H9 (cell line): ENCODE data around the gene SAG. TPM values are rescaled to one million over a fixed set of nuclear protein-coding genes. Genes with fewer than 3 reads are reported as not detected.

Source experiments
- DNase-seq: peaks from one replicate; pipeline ENCODE4 v3.0.0-alpha.2; 2017
- H2AFZ ChIP-seq: one replicate; pipeline ENCODE4 v1.6.1; 2013; ENCODE audit warnings: mild to moderate bottlenecking, low read length, control low read depth, moderate library complexity
- H2AK5ac ChIP-seq: 2 replicates; pipeline ENCODE4 v1.6.1; 2013; ENCODE audit warnings: low read length, control low read depth, mixed read lengths; ENCODE audit not compliant: insufficient read length
- H2BK120ac ChIP-seq: one replicate; pipeline ENCODE4 v1.6.1; 2013; ENCODE audit warnings: low read depth, mild to moderate bottlenecking, low read length, control low read depth, inconsistent platforms; ENCODE audit not compliant: poor library complexity, severe bottlenecking
- H2BK12ac ChIP-seq: 2 replicates; pipeline ENCODE4 v1.6.1; 2013; ENCODE audit warnings: low read length, control low read depth, mixed read lengths, low read depth; ENCODE audit not compliant: insufficient read length
- H2BK15ac ChIP-seq: 2 replicates; pipeline ENCODE4 v1.6.1; 2013; ENCODE audit warnings: low read depth, low read length, control low read depth
- H2BK20ac ChIP-seq: one replicate; pipeline ENCODE4 v1.6.1; 2013; ENCODE audit warnings: low read depth, mild to moderate bottlenecking, low read length, control low read depth, inconsistent platforms; ENCODE audit not compliant: poor library complexity, severe bottlenecking
- H2BK5ac ChIP-seq: 2 replicates; pipeline ENCODE4 v1.6.1; 2013; ENCODE audit warnings: low read length, control low read depth, mixed read lengths; ENCODE audit not compliant: insufficient read length
- H3K14ac ChIP-seq: 2 replicates; pipeline ENCODE4 v1.6.1; 2013; ENCODE audit warnings: low read length, control low read depth; ENCODE audit not compliant: insufficient read depth
- H3K18ac ChIP-seq: 2 replicates; pipeline ENCODE4 v1.6.1; 2013; ENCODE audit warnings: low read depth, mild to moderate bottlenecking, mixed read lengths, low read length, control low read depth; ENCODE audit not compliant: insufficient read length
- H3K23ac ChIP-seq: 2 replicates; pipeline ENCODE4 v1.6.1; 2013; ENCODE audit warnings: low read length, control low read depth, mixed read lengths, low read depth; ENCODE audit not compliant: insufficient read length
- H3K23me2 ChIP-seq: 2 replicates; pipeline ENCODE4 v1.6.1; 2013; ENCODE audit warnings: low read depth, mild to moderate bottlenecking, mixed read lengths, low read length, control low read depth; ENCODE audit not compliant: insufficient read length, poor library complexity, severe bottlenecking
- H3K27ac ChIP-seq: 2 replicates; pipeline ENCODE4 v1.5.1; 2013; ENCODE audit warnings: low read length, control low read depth, mixed read lengths, low read depth; ENCODE audit not compliant: insufficient read length
- H3K27me3 ChIP-seq: 2 replicates; pipeline ENCODE4 v1.6.1; 2013; ENCODE audit warnings: low read length, control low read depth, inconsistent platforms; ENCODE audit not compliant: insufficient read depth
- H3K4ac ChIP-seq: 2 replicates; pipeline ENCODE4 v1.6.1; 2013; ENCODE audit warnings: low read depth, mild to moderate bottlenecking, control low read depth, inconsistent platforms, low read length, moderate library complexity
- H3K4me1 ChIP-seq: 2 replicates; pipeline ENCODE4 v1.6.1; 2013; ENCODE audit warnings: low read length, control low read depth, inconsistent platforms; ENCODE audit not compliant: insufficient read depth
- H3K4me2 ChIP-seq: 2 replicates; pipeline ENCODE4 v1.6.1; 2013; ENCODE audit warnings: low read length, control low read depth, mixed read lengths; ENCODE audit not compliant: insufficient read length, insufficient read depth
- H3K56ac ChIP-seq: 2 replicates; pipeline ENCODE4 v1.6.1; 2013; ENCODE audit warnings: low read depth, mild to moderate bottlenecking, mixed read lengths, low read length, control low read depth; ENCODE audit not compliant: insufficient read length
- H3K79me1 ChIP-seq: 2 replicates; pipeline ENCODE4 v1.6.1; 2013; ENCODE audit warnings: low read depth, mild to moderate bottlenecking, moderate library complexity, low read length, control low read depth, inconsistent platforms; ENCODE audit not compliant: insufficient read depth, poor library complexity, severe bottlenecking
- H3K79me2 ChIP-seq: 2 replicates; pipeline ENCODE4 v1.6.1; 2013; ENCODE audit warnings: low read length, control low read depth, inconsistent platforms; ENCODE audit not compliant: insufficient read depth
- H3K9ac ChIP-seq: 2 replicates; pipeline ENCODE4 v1.6.1; 2013; ENCODE audit warnings: low read length, control low read depth, mixed read lengths; ENCODE audit not compliant: insufficient read length; ENCODE audit errors: extremely low read depth
- H3K9me3 ChIP-seq: one replicate; pipeline ENCODE4 v1.6.1; 2013; ENCODE audit warnings: low read depth, low read length, inconsistent platforms; ENCODE audit not compliant: control insufficient read depth
- H3T11ph ChIP-seq: one replicate; pipeline ENCODE4 v1.6.1; 2013; ENCODE audit warnings: mild to moderate bottlenecking, low read length, control low read depth, inconsistent platforms
- H4K20me1 ChIP-seq: one replicate; pipeline ENCODE4 v1.6.1; 2013; ENCODE audit not compliant: control insufficient read depth, insufficient read length, insufficient read depth
- H4K5ac ChIP-seq: 2 replicates; pipeline ENCODE4 v1.6.1; 2013; ENCODE audit warnings: low read depth, mild to moderate bottlenecking, mixed read lengths, low read length, control low read depth; ENCODE audit not compliant: insufficient read length
- H4K8ac ChIP-seq: replicated peaks from 2 replicates; pipeline ENCODE4 v1.6.1; 2013; ENCODE audit warnings: low read length, control low read depth, mixed read lengths, low read depth; ENCODE audit not compliant: insufficient read length
- H4K91ac ChIP-seq: 2 replicates; pipeline ENCODE4 v1.6.1; 2013; ENCODE audit warnings: low read depth, mild to moderate bottlenecking, moderate library complexity, mixed read lengths, low read length, control low read depth; ENCODE audit not compliant: insufficient read length
- H3K27ac Mint-ChIP-seq, 3 experiments: 2 replicates in 2 of 3; 3 replicates in 1 of 3; pipeline ENCODE4 v1.8.0; 2020 to 2021; ENCODE audit warnings: mixed read lengths in 3 of 3, mild to moderate bottlenecking in 1 of 3, moderate library complexity in 1 of 3
- H3K27me3 Mint-ChIP-seq: 2 replicates; pipeline ENCODE4 v1.8.0; 2021; ENCODE audit warnings: low read depth, mild to moderate bottlenecking, moderate library complexity, mixed read lengths
- H3K36me3 Mint-ChIP-seq, 3 experiments: 2 replicates in 2 of 3; 3 replicates in 1 of 3; pipeline ENCODE4 v1.8.0; 2020 to 2021; ENCODE audit warnings: low read depth in 3 of 3, mixed read lengths in 3 of 3; ENCODE audit not compliant: insufficient read depth in 1 of 3
- H3K4me1 Mint-ChIP-seq, 2 experiments: 2 replicates each; pipeline ENCODE4 v1.8.0; 2020; ENCODE audit warnings: mixed read lengths in 2 of 2
- H3K4me3 Mint-ChIP-seq, 2 experiments: 2 replicates in 1 of 2; 3 replicates in 1 of 2; pipeline ENCODE4 v1.8.0; 2020 to 2021; ENCODE audit warnings: mild to moderate bottlenecking in 2 of 2, mixed read lengths in 2 of 2, moderate library complexity in 1 of 2
- H3K9me3 Mint-ChIP-seq, 2 experiments: 2 replicates in 1 of 2; 3 replicates in 1 of 2; pipeline ENCODE4 v1.8.0; 2020; ENCODE audit warnings: mild to moderate bottlenecking in 2 of 2, mixed read lengths in 2 of 2, moderate library complexity in 1 of 2
- CTCF ChIP-seq: fragments of 200-600 bp; sonication (generic); conservative IDR thresholded peaks from 3 replicates; pipeline ENCODE4 v1.8.0; 2021; ENCODE audit warnings: antibody characterized with exemption, mild to moderate bottlenecking
- WGBS: extraction: QIAGEN DNeasy Blood & Tissue Kit; methylation state at CpG from one replicate; pipeline ENCODE4 v1.1.7; 2013; ENCODE audit warnings: missing lambda C conversion rate, low lambda C conversion rate, mixed read lengths; ENCODE audit not compliant: insufficient read length; ENCODE audit errors: extremely low coverage; 5-methylcytosine and 5-hydroxymethylcytosine counted together
- total RNA-seq: library from RNA; stranded (reverse); gene quantifications from 2 replicates; pipeline ENCODE4 v1.2.1, GENCODE V29; 2021

SAG gene
- total RNA-seq, 1 experiment from 2014 or later, result not detected

GRCh38 chr2:233341296-233341695 lies 33.7 kb downstream of the SAG start:
- Histone ChIP-seq H3K27me3 (no peaks in the 10 kb centered on the region), H3K9me3 (no peaks in the 10 kb centered on the region), H2BK12ac (no peak overlapping the region), H4K20me1 (no peaks in the 10 kb centered on the region), H3K27ac (no peak overlapping the region), H2BK20ac (no peak overlapping the region), H3K4ac (no peak overlapping the region), H3K23me2 (no peaks in the 10 kb centered on the region), H3K4me1 (no peaks in the 10 kb centered on the region), H4K91ac (no peak overlapping the region), H4K5ac (no peak overlapping the region), H2AFZ (no peak overlapping the region), H3K56ac (no peak overlapping the region), H3K79me1 (no peaks in the 10 kb centered on the region), H2BK5ac (no peak overlapping the region), H3T11ph (no peak overlapping the region), H2BK120ac (no peak overlapping the region), H3K79me2 (no peaks in the 10 kb centered on the region), H3K23ac (no peak overlapping the region), H2AK5ac (no peak overlapping the region), H3K14ac (no peak overlapping the region), H2BK15ac (no peak overlapping the region), H3K18ac (no peak overlapping the region), H4K8ac (no peak overlapping the region), H3K4me2 (no peak overlapping the region), H3K9ac (no peak overlapping the region)
- H3K4me3 Mint-ChIP-seq, result no peak overlapping the region
- H3K36me3 Mint-ChIP-seq, result peaks cover 0 to 5% (median 0%) of the 10 kb centered on the region in 3 experiments; a peak in 1 of 7 replicates
- peaks cover 4 to 6% of the 10 kb centered on the region in 2 experiments; a peak in 3 of 5 replicates for H3K9me3 Mint-ChIP-seq
- WGBS, result no CpG with 5 or more reads among the region's 3 CpGs
- no peak for DNase-seq
- TF ChIP-seq CTCF, result no peak
- no peak overlapping the region for H3K27ac Mint-ChIP-seq
- H3K27me3 Mint-ChIP-seq, result peaks cover 49% of the 10 kb centered on the region
- H3K4me1 Mint-ChIP-seq, result 0 out of 4 replicates have a peak, but pooled peaks cover 3 to 4% of the 10 kb centered on the region in 2 experiments
